GM23248 (cell line): ENCODE measurements around the gene TTC4.

Experiments used
- EZH2 ChIP-seq: fragments of 200-600 bp; sonication (generic); IDR thresholded peaks from 2 replicates; pipeline ENCODE4 v1.6.1; 2018; ENCODE audit warnings: antibody characterized with exemption, mild to moderate bottlenecking; ENCODE audit not compliant: insufficient read depth, poor library complexity, severe bottlenecking
- EZH2phosphoT487 ChIP-seq: fragments of 200-600 bp; sonication (generic); IDR thresholded peaks from 2 replicates; pipeline ENCODE4 v1.6.1; 2018; ENCODE audit warnings: antibody characterized with exemption, moderate library complexity, mild to moderate bottlenecking, low read depth; ENCODE audit not compliant: insufficient read depth

DNA sequence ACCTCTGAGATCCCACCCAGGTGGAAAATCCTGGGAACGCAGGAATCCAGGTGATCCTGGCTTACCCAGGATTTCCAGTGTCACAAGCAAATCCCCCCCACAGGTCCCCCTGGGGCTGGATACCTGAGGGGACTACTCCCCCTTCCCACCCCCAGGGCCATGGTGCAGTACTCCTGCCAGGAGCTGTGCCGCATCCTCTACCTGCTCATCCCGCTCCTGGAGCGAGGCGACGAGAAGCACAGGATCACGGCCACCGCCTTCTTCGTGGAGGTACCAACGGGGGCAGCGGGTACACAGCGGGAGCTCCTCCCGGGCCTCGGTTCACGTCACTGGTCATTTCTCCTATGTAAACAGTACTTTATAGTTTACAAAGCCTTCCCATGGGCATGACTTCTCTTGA, 20.4 kb upstream of the TTC4 start:
- TF ChIP-seq EZH2, result no peak
- TF ChIP-seq EZH2phosphoT487, result no peak
